Measurements from ENCODE around the gene CYP2S1. TPM values are rescaled to one million over a fixed set of nuclear protein-coding genes. Genes with fewer than 3 reads are reported as not detected.

CYP2S1 gene
- total RNA-seq, 1 donor from 2014 or later = 23.4 TPM

DNA sequence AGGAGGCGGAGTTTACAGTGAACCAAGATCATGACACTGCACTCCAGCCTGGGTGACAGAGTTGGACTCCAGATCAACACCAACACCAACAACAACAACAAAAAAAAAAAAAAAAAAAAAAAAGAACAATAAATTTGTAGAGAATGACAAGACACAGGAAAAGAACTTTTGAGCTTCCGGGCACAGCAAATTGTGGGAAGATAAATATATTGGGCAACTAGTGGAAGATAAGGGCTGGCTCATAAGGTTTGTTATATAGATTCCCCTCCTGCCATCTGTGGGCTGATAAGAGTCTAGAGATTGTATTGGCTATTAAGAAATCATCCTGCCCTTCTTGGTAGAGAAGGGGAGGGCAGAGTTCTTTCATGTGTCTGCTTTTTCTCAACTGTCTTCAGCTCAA lies 33.1 kb upstream of the CYP2S1 start:
- TF ChIP-seq, protein P1, sequence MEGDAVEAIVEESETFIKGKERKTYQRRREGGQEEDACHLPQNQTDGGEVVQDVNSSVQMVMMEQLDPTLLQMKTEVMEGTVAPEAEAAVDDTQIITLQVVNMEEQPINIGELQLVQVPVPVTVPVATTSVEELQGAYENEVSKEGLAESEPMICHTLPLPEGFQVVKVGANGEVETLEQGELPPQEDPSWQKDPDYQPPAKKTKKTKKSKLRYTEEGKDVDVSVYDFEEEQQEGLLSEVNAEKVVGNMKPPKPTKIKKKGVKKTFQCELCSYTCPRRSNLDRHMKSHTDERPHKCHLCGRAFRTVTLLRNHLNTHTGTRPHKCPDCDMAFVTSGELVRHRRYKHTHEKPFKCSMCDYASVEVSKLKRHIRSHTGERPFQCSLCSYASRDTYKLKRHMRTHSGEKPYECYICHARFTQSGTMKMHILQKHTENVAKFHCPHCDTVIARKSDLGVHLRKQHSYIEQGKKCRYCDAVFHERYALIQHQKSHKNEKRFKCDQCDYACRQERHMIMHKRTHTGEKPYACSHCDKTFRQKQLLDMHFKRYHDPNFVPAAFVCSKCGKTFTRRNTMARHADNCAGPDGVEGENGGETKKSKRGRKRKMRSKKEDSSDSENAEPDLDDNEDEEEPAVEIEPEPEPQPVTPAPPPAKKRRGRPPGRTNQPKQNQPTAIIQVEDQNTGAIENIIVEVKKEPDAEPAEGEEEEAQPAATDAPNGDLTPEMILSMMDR (IDR thresholded peaks at IDR 0.05; ENCODE audit: insufficient read depth, low read length, severe bottlenecking) = no peak
- no peak for DNase-seq (ENCODE audit: low read depth)
- FAIRE-seq = no peak
- H3K27me3 ChIP-seq (ENCODE audit: control insufficient read depth, insufficient read depth, low read length) = no peaks in the 10 kb centered on the region
- H3K36me3 ChIP-seq (ENCODE audit: control insufficient read depth, insufficient read depth, low read length) = no peaks in the 10 kb centered on the region
- H3K4me3 ChIP-seq (ENCODE audit: low read depth, low read length) = no peak overlapping the region

DNA sequence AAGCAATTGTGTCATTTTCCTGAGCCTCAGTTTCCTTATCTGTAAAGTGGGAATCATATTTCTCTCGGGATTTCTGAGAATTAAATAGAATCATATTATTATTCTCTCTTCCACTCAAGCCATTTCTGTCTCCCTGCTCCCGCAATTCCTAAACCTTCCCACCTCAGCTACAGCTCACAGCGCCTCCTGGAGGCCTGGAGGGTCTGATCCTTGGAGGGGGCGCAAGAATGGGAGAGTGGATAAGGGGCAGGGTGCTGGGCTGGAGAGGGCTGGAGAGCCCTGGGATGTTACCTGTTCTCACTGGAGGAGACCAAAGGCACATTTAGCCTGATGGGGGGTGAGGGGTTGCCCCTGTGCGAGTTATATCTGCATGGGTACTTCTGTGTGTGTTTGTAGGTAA lies 31.1 kb upstream of the CYP2S1 start:
- TF ChIP-seq, protein P1 (IDR thresholded peaks at IDR 0.05; ENCODE audit: insufficient read depth, low read length, severe bottlenecking) = no peak
- H3K36me3 ChIP-seq (ENCODE audit: control insufficient read depth, insufficient read depth, low read length) = no peaks in the 10 kb centered on the region
- DNase-seq (ENCODE audit: low read depth) = no peak
- H3K4me3 ChIP-seq (ENCODE audit: low read depth, low read length) = no peak overlapping the region
- no peaks in the 10 kb centered on the region for H3K27me3 ChIP-seq (ENCODE audit: control insufficient read depth, insufficient read depth, low read length)
- no peak for FAIRE-seq

DNA sequence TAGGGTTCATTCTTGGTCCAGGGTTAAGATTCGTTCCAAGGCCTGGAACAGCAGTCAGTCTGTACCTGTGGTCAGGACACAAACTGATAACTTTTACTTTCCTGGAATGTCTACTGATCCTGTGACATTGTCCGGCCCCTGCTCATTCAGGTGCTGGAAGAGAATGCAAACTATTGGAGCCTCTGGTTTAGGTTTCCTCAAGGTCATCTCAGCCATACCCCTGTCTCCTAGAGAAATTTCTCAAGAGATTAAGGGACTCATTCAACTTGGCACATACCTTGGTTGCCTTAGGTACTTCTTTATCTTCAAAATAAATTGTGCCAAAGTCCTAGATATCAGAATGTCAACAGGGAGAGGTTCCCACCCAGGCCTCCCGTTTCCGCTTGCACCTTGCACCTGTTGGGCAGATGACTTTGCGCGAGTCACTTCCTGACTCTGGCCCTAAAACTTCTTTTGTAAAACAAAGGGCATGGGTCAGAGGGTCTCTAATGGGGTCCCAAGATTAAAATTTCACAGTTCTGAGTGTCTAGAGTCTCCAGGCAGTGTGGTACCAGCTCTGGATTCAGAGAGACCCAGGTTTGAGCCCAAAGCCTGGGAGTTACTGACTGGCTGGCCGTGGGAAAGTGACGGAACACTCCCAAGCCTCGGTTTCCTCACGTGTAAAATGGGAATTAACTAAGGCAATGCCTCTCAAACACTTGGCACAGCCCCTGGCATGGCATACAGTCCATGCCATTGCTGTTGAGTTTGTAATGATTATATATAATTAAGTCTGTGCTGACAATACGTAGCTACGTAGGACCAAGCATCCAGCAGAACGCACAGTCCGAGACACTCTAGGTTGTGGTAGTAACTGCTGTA lies 25.8 kb upstream of the CYP2S1 start:
- Histone ChIP-seq H3K4me3 (ENCODE audit: low read depth, low read length) (no peak overlapping the region), H3K36me3 (ENCODE audit: control insufficient read depth, insufficient read depth, low read length) (no peaks in the 10 kb centered on the region), H3K27me3 (ENCODE audit: control insufficient read depth, insufficient read depth, low read length) (no peaks in the 10 kb centered on the region)
- DNase-seq (ENCODE audit: low read depth) (no peak), FAIRE-seq (no peak)
- TF ChIP-seq, protein P1 (IDR thresholded peaks at IDR 0.05; ENCODE audit: insufficient read depth, low read length, severe bottlenecking) = no peak

DNA sequence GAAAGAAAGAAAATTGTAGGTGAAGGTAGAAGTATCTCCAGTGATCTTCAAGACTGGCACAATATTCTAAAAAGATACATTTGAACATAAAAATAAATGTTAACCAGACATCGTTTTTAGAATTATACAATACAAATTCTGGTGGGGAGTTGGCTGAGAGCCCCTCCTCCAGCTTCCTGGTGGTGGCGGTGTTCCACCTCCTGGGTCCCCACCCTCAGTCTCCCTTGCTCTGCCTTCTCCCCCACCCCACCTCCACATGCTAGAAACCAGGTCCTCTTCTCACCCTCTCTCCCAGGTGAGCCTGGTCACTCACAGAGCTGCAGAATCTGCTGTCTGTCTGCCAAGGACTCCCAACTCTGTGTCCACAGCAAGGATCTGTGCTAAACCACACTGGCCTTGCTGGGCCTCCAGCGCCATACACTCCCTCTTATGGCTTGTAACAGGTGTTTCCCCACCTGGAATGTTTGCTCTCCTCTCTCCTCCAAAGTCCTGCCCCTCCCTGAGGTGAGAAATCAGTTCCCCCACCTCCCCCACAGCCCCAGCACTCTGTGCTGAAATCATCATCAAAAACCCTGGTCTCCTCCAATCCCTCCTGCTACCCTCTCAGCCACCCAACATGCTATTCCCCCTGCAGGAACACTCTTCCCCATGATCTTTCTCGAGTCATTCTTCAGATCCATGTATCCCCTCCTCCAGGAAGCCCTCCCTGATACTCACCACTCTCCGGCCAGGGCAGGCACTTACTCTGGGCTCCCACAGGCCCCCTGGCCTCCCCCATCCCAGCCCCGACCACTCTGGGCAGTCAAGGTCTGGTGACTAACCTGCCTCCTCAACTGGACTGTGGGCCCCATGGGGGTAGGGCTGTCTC lies 20.5 kb upstream of the CYP2S1 start:
- TF ChIP-seq, protein P1 (IDR thresholded peaks at IDR 0.05; ENCODE audit: insufficient read depth, low read length, severe bottlenecking) = no peak
- Histone ChIP-seq H3K36me3 (ENCODE audit: control insufficient read depth, insufficient read depth, low read length) (no peaks in the 10 kb centered on the region), H3K27me3 (ENCODE audit: control insufficient read depth, insufficient read depth, low read length) (no peaks in the 10 kb centered on the region), H3K4me3 (ENCODE audit: low read depth, low read length) (no peak overlapping the region)
- DNase-seq (ENCODE audit: low read depth) (no peak), FAIRE-seq (no peak)

DNA sequence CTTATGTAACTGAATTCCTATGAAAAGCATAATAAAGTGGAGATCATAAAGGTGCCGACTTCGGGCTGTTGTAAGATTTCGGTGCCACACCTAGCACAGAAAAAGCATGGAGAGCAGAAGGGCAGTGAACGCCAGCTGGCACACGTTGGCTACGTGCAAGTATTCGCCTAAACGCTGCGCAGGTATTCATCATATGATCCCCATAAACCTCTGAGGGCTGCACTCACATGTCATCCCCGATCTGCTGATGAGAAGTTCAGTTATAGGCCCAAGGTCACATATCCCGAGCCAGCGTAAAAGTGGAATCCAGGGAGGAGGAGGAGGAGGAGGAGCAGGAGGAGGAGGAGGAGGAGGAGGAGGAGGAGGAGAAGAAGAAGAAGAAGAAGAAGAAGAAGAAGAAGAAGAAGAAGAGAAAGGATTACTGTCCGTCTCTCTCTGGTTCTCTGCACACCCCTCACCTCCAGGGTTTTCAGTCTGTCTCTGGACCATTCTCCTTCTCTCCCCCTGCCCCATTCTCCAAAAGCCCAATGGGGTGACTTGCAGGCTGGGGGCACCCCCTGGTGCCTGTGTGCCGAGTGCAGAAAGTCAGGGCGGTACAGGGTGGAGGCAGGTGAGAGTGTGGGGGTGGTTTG lies 18.6 kb upstream of the CYP2S1 start:
- Histone ChIP-seq H3K4me3 (ENCODE audit: low read depth, low read length) (no peak overlapping the region), H3K36me3 (ENCODE audit: control insufficient read depth, insufficient read depth, low read length) (no peaks in the 10 kb centered on the region), H3K27me3 (ENCODE audit: control insufficient read depth, insufficient read depth, low read length) (no peaks in the 10 kb centered on the region)
- FAIRE-seq (no peak), DNase-seq (ENCODE audit: low read depth) (no peak)
- TF ChIP-seq, protein P1 (IDR thresholded peaks at IDR 0.05; ENCODE audit: insufficient read depth, low read length, severe bottlenecking) = no peak
